DMS79 treated with DMSO at 0.1 percent for 48 hours (cell line): Measurements from ENCODE around the gene OR4K13.

ENCODE experiments used
- DNase-seq: peaks from one replicate; lab custom pipeline; 2025; lab: John Stamatoyannopoulos, UW

OR4K13 gene, protein sequence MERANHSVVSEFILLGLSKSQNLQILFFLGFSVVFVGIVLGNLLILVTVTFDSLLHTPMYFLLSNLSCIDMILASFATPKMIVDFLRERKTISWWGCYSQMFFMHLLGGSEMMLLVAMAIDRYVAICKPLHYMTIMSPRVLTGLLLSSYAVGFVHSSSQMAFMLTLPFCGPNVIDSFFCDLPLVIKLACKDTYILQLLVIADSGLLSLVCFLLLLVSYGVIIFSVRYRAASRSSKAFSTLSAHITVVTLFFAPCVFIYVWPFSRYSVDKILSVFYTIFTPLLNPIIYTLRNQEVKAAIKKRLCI

DNA sequence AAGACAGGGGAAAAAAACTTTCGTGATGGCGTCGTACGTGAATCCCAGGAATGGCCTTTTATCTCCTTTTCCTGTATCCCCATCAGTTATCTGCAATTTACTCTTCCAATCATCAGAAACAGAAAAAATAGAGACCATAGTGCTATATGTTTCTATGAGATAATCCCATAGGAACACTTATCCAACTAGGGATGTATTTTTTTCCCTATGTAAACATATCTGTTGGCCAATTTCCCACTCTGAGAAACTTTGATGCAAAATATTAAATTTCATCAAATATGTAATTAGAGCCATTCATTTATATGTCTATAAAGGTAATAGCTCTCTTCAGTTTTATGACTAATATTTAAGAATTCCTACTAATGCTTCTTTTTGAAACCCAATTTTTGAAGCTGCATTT is at the start of gene OR4K13:
Gene OR4K13, minus strand, starts transcription at position 101 of the 400 bp plus-strand sequence. CDS start 1,280 bp downstream, outside the sequence.
- DNase-seq: no peak

DNA sequence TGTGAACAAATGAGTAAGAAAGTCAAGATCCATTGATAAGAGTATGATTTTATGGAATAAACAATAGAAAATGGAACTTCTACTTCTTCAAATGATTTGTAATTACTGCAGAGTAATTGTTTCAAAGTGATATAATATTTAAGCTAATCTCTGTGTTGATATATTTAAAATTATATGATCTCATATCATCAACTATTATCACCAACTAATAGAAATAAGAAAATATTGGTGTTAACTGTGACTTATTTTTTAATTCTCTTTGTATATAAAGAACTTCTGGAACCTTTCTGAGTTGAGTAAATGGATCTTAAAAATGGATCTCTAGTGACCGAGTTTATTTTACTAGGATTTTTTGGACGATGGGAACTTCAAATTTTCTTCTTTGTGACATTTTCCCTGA is 23.9 kb upstream of the OR4K13 start, which contains the start of gene OR4L1:
Gene OR4L1, plus strand, starts transcription at position 301 of the 400 bp plus-strand sequence. Its CDS starts 0 bp downstream, at position 301.
- no peak for DNase-seq

DNA sequence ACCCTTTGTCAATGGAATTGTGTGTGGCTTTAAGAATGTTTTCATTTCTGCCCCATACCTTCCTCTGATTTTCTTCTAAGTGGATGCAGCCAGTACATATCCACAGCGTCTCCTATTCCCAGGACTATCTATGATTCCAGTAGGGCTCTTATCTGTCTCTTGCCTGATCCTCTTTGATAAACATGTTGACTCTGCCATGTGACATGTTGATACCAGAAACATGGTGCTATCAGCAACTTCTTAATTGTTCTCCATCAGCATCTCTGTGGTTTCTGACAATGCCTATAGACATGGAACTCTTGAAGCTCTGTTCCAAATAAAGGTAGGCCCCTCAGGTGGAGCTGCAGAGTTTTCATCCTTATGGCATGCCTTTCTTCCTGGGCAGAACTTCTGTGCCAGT is 12.4 kb upstream of the OR4K13 start:
- no peak for DNase-seq

DNA sequence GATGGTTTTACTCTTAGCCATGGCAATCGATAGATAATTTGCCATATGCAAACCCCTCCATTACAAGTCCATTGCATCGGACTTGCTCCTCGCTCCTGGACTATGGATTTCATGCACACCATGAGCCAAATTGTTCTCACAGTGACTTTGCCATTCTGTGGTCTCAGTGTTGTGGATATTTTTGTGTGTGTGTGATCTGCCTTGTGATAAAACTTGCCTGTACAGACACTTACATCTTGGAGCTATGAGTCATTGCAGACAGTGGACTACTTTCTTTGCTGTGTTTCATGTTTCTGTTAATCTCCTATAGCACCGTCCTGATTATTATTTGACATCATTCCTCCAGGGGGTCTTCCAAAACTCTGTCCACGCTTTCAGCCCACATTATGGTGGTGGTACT is 8.4 kb upstream of the OR4K13 start:
- DNase-seq: no peak

DNA sequence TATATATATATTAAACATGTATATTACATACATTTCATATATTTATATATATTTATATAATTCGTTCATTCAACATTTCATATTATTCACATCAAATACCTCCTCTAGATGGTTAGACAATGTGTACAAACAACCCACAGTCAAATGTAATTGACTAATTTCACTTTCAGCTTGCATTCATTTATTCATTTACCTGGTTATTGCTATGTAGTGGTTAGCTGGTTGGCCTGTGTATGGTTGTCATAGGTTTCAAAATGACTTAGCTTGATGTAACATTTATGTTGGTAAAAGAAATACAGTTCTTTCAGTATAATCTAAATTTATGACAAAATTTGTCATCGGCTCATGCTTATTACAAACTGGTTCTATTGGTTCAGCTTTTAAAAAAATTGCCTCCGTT is 389 bp downstream of the OR4K13 start:
- DNase-seq: no peak

DNA sequence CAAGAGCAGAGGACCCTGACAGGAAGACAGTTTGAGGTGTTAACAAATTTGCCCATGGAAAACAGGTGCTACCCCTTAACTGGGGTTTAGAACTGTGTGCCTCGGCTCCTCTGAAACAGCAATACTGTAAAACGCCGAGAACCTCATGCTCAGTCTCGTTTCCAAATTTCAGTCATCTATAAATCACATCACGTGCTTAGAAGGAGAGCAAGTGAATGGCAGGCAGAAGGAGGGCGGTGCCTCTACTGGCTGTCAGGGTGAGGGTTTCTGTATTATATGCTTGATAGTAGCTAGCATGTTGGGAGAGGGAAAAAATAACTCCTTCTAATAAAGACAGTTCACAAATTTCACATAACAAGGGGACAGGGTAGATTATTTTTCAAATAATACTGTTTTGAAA is 4.8 kb downstream of the OR4K13 start:
- DNase-seq: no peak

DNA sequence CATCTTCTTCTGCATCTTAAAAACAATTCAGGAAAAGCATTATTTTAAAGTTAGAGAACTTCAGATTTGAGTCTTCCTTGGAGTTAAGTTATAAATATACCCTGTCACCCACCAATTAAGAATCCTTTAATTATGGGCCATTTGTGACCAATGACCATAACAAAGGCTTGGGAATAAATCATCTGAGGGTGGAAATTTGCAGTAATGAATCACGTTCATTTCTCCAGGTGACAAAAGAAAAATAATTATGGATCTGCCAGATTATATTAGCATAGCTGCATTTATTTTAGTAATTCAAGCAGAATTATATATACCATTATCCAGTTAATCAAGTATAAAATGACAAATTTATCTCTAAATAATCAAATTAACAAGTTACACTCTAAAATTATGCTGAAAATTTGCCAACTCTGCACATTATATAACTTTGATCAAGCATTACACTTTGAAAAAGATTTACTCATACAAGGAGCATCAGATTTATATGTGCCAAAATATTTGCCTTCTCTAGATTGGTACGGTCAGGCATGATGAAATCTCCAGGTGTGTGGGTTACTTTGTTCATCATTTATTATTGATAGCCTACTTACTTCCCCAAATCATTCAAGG is 16.5 kb downstream of the OR4K13 start, which contains the start of gene OR4K14:
Gene OR4K14, minus strand, starts transcription at position 51 of the 609 bp plus-strand sequence. CDS start 4,114 bp downstream, outside the sequence.
- DNase-seq: no peak

DNA sequence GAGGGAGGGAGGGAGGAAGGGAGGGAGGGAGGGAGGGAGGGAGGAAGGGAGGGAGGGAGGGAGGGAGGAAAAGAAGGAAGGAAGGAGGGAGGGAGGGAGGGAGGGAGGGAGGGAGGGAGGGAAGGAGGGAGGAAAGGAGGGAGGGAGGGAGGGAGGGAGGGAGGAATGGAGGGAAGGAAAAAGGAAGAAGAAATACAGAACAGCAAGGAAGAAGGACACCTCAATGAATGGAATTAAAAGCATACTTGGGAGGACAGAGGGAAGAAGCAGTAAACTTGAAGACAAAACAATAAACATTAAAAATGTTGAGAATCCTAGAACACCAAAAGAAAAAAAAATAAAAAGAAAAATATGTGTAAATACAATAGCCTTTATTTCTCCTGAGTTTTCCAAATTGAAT is 27.7 kb downstream of the OR4K13 start:
- no peak for DNase-seq

DNA sequence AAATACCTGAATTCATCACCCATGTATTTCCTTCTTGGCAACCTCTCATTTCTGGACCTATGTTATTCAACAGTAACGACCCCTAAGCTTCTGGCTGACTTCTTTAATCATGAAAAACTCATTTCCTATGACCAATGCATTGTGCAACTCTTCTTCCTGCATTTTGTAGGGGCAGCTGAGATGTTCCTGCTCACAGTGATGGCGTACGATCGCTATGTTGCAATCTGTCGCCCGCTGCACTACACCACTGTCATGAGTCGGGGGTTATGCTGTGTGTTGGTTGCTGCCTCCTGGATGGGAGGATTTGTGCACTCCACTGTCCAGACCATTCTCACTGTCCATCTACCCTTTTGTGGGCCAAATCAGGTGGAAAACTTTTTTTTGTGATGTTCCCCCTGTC is 33.5 kb downstream of the OR4K13 start:
- no peak for DNase-seq

DNA sequence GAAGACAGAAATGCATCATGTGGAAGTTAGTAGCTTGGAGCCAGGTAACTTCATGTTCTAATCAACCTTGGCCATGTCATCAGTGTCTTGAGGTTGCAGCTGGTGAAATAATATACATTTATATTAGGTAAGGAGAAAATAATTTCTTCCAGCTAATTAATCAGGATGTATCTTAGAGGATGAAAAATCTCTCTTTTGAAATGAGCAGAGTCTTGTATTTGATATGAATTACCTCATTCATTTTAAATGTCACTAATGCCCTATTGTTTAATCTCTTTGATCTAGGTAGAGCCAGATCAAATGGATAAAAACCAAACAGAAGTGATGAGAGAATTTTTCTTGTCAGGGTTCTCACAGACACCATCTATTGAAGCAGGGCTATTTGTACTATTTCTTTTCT is 34.0 kb downstream of the OR4K13 start, which contains the start of gene OR4Q2:
Gene OR4Q2, plus strand, starts transcription at position 301 of the 400 bp plus-strand sequence.
- no peak for DNase-seq

DNA sequence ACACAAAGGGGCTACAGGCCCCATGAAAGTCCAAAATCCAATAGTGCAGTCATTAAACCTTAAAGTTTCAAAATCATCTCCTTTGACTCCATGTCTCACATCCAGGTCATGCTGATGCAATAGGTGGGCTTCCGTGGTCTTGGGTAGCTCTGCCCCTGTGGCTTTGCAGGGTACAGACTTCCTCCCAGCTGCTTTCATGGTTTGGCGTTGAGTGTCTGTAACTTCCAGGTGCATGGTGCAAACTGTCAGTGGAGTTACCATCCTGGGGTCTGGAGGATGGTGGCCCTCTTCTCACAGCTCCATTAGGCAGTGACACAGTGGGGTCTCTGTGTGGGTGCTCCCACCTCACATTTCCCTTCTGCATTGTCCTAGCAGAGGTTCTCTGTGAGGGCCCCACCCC is 42.4 kb downstream of the OR4K13 start:
- DNase-seq: no peak
